ENCODE data around the gene EVA1C. TPM values are rescaled to one million over a fixed set of nuclear protein-coding genes. Genes with fewer than 3 reads are reported as not detected.

The EVA1C gene
- total RNA-seq, 1 experiment from 2014 or later, result 16.1 TPM

DNA sequence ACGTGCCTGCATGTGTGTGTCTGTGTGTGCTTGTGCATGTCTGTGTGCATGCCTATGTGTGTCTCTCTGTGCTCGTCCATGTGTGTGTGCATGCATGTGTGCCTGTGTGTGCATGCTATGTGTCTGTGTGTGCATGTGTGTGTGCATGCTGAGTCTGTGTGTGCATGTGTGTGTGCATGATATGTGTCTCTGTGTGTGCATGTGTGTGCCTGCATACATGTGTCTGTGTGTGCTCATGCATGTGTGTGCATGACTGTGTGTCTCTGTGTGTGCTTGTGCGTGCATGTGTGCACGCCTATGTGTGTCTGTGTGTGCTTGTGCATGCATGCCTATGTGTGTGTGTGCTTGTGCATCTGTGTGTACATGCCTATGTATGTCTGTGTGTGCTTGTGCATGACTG is 120.5 kb downstream of the EVA1C start:
- TF ChIP-seq, protein P1, sequence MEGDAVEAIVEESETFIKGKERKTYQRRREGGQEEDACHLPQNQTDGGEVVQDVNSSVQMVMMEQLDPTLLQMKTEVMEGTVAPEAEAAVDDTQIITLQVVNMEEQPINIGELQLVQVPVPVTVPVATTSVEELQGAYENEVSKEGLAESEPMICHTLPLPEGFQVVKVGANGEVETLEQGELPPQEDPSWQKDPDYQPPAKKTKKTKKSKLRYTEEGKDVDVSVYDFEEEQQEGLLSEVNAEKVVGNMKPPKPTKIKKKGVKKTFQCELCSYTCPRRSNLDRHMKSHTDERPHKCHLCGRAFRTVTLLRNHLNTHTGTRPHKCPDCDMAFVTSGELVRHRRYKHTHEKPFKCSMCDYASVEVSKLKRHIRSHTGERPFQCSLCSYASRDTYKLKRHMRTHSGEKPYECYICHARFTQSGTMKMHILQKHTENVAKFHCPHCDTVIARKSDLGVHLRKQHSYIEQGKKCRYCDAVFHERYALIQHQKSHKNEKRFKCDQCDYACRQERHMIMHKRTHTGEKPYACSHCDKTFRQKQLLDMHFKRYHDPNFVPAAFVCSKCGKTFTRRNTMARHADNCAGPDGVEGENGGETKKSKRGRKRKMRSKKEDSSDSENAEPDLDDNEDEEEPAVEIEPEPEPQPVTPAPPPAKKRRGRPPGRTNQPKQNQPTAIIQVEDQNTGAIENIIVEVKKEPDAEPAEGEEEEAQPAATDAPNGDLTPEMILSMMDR (conservative IDR thresholded peaks at IDR 0.05; ENCODE audit: low read depth, low read length), result no peak
- TF ChIP-seq EZH2 (IDR thresholded peaks at IDR 0.05; ENCODE audit: low read length, unreplicated experiment) (no peak), EZH2phosphoT487 (IDR thresholded peaks at IDR 0.05; ENCODE audit: borderline replicate concordance, low read length) (no peak)
- Histone ChIP-seq H3K4me3 (ENCODE audit: low read length) (no peak overlapping the region), H3F3A (ENCODE audit: low read length, unreplicated experiment) (no peaks in the 10 kb centered on the region), H3K79me2 (ENCODE audit: low read length) (no peaks in the 10 kb centered on the region), H3K4me1 (ENCODE audit: insufficient read depth, low read length) (no peaks in the 10 kb centered on the region), H3K4me2 (ENCODE audit: low read length) (no peak overlapping the region), H3K9me2 (replicated peaks; ENCODE audit: low read length) (no peaks in the 10 kb centered on the region), H3K27ac (ENCODE audit: low read length) (no peak overlapping the region), H3K27me3 (ENCODE audit: low read length) (no peaks in the 10 kb centered on the region), H3K36me3 (ENCODE audit: low read depth, low read length) (no peaks in the 10 kb centered on the region), H2AFZ (ENCODE audit: low read length) (no peak overlapping the region), H3K9me3 (ENCODE audit: low read length) (no peaks in the 10 kb centered on the region), H3K9ac (ENCODE audit: low read length) (no peak overlapping the region), H4K20me1 (ENCODE audit: low read length) (no peaks in the 10 kb centered on the region)
- ChIA-PET POLR2A (ENCODE audit: unreplicated experiment) (no interaction called here), CTCF (no interaction called here)
- intact Hi-C loops (cut with micrococcal nuclease), result no loop called here
- no peak for DNase-seq
- no peak for ATAC-seq
- no TSS peak for BruUV-seq (replicated peaks)

GRCh38 chr21:32533611-32534010 is 121.1 kb downstream of the EVA1C start:
- no peak overlapping the region for H2AFZ ChIP-seq (ENCODE audit: low read length)
- no peaks in the 10 kb centered on the region for H3K36me3 ChIP-seq (ENCODE audit: low read depth, low read length)
- H4K20me1 ChIP-seq (ENCODE audit: low read length), result no peaks in the 10 kb centered on the region
- no peaks in the 10 kb centered on the region for H3K27me3 ChIP-seq (ENCODE audit: low read length)
- intact Hi-C loops (cut with micrococcal nuclease), result no loop called here
- ChIA-PET CTCF (no interaction called here), POLR2A (ENCODE audit: unreplicated experiment) (no interaction called here)
- H3K4me3 ChIP-seq (ENCODE audit: low read length), result no peak overlapping the region
- DNase-seq, result no peak
- no peak for ATAC-seq
- H3K9me3 ChIP-seq (ENCODE audit: low read length), result no peaks in the 10 kb centered on the region
- no peak overlapping the region for H3K9ac ChIP-seq (ENCODE audit: low read length)
- H3K79me2 ChIP-seq (ENCODE audit: low read length), result no peaks in the 10 kb centered on the region
- no peaks in the 10 kb centered on the region for H3K4me1 ChIP-seq (ENCODE audit: insufficient read depth, low read length)
- no TSS peak for BruUV-seq (replicated peaks)
- H3K4me2 ChIP-seq (ENCODE audit: low read length), result no peak overlapping the region
- H3K27ac ChIP-seq (ENCODE audit: low read length), result no peak overlapping the region
- H3K9me2 ChIP-seq (replicated peaks; ENCODE audit: low read length), result no peaks in the 10 kb centered on the region
- H3F3A ChIP-seq (ENCODE audit: low read length, unreplicated experiment), result no peaks in the 10 kb centered on the region
- TF ChIP-seq EZH2 (IDR thresholded peaks at IDR 0.05; ENCODE audit: low read length, unreplicated experiment) (no peak), EZH2phosphoT487 (IDR thresholded peaks at IDR 0.05; ENCODE audit: borderline replicate concordance, low read length) (no peak)
- TF ChIP-seq, protein P1 (conservative IDR thresholded peaks at IDR 0.05; ENCODE audit: low read depth, low read length), result no peak

DNA sequence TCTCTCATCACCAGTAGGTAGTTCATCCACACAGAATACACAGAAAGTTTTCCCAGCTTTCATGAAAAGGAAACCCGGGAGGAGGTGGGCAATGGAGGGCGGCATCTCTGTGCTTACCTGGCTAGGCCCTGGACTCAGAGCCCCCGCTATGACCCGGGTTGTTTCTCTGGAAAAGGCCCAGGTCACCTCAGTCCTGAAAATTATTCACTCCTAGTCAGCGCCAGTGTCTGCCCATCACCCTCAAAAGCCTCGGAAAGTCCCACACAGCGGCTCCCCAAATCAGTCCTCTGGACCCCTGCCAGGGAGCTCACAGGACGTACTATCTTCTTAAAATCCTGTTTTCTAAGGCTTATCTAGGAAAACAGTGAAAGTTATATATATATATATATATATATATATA is 121.6 kb downstream of the EVA1C start:
- no peaks in the 10 kb centered on the region for H3K27me3 ChIP-seq (ENCODE audit: low read length)
- no peak overlapping the region for H3K4me3 ChIP-seq (ENCODE audit: low read length)
- no peak overlapping the region for H2AFZ ChIP-seq (ENCODE audit: low read length)
- H3K9me3 ChIP-seq (ENCODE audit: low read length), result no peaks in the 10 kb centered on the region
- H3K79me2 ChIP-seq (ENCODE audit: low read length), result no peaks in the 10 kb centered on the region
- no peak overlapping the region for H3K27ac ChIP-seq (ENCODE audit: low read length)
- H3K4me2 ChIP-seq (ENCODE audit: low read length), result no peak overlapping the region
- TF ChIP-seq, protein P1 (conservative IDR thresholded peaks at IDR 0.05; ENCODE audit: low read depth, low read length), result no peak
- TF ChIP-seq EZH2 (IDR thresholded peaks at IDR 0.05; ENCODE audit: low read length, unreplicated experiment) (no peak), EZH2phosphoT487 (IDR thresholded peaks at IDR 0.05; ENCODE audit: borderline replicate concordance, low read length) (no peak)
- ATAC-seq (no peak), DNase-seq (no peak)
- no peak overlapping the region for H3K9ac ChIP-seq (ENCODE audit: low read length)
- ChIA-PET POLR2A (ENCODE audit: unreplicated experiment) (no interaction called here), CTCF (no interaction called here)
- H3K9me2 ChIP-seq (replicated peaks; ENCODE audit: low read length), result no peaks in the 10 kb centered on the region
- H4K20me1 ChIP-seq (ENCODE audit: low read length), result no peaks in the 10 kb centered on the region
- H3F3A ChIP-seq (ENCODE audit: low read length, unreplicated experiment), result no peaks in the 10 kb centered on the region
- BruUV-seq (replicated peaks), result no TSS peak
- H3K4me1 ChIP-seq (ENCODE audit: insufficient read depth, low read length), result no peaks in the 10 kb centered on the region
- no peaks in the 10 kb centered on the region for H3K36me3 ChIP-seq (ENCODE audit: low read depth, low read length)
- intact Hi-C loops (cut with micrococcal nuclease), result no loop called here
